ENCODE measurements around the gene MTURN.

DNA sequence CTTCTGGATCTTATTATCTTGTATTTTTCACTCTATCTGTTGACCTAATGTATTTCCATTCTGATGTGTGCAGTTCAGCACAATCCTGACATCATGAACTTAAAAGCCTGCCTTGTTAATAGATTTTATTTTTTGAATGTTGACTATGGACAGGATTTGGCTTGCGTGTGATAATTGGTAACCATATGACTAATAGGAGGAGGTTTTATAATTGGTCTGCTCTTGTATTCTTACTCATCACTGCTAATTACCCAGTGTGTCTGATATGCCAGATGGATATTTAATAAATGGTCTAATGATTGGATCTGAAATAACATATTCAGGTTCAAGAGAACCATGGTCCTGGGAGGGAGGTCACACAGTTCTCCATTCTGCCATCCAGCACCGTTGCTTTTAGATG is 45.9 kb downstream of the MTURN start:
- no peak for TF ChIP-seq POLR2A (IDR thresholded peaks at IDR 0.05)
- no peak for TF ChIP-seq CTCF (IDR thresholded peaks at IDR 0.05)
